HG02885 (cell line): ENCODE measurements around the gene SPATA17.
"Not testable (repeated sequence)": the region's sequence is repeated elsewhere in the genome, so short reads cannot be mapped to it uniquely, and the experiment has no call there.

Experiments used
- ATAC-seq: cut with Tn5 transposase; IDR thresholded peaks from one replicate; pipeline ENCODE4 v1.9.1; 2021; ENCODE audit warnings: mild to moderate bottlenecking; ENCODE audit not compliant: unreplicated experiment, poor library complexity

The SPATA17 gene

DNA sequence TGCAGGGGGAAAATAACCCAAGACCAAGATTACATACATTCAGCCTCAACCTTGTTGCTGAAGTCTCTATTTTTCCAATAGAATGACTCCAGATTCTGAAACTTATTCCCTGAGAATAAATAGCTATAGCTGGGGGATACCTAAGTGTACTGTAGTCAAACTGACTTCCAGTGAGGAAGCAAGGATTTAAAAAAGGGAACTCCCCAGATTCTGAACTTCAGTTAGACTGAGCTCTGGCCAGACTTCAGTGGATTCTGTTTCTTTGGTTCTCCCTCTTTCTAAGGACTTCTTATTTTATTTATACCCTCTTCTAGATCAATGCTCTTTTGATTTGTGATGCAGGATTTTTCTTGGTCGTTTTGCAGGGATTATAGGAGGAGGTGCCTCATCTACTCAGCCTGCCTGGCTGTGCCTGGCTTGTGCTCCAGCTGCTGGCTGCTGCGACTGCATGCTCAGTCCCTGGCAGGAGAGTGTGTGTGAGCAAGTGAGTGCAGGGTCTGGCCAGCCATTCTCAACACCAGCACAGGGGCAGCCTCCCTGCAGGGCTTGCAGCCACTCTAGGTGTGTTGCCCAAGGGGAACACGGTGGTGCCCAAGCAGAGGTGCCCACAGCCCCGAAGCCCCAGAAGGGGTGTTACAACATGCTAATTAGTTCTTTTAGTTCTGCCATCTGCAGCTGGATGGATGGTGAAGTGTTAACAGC lies 43.0 kb downstream of the SPATA17 start:
- ATAC-seq: no peak

DNA sequence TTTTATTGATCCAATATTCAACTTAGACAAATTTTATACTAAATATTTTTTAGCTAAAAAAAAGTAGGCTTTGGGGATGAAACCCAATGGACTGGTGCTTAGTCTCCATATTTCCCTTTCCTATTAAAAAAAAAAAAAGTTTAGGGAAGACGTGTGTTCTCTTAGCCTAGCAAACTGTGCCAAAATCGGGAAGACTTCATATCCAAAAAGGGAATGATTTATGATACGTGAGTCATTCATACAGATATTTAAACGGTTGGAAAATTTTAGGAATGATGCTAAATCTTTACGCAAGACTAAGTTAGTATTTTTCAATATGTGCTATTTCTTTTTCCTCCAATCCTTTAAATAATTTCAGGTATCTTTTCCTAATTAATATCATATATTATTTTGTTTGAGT lies 50.7 kb downstream of the SPATA17 start:
- ATAC-seq: no peak

DNA sequence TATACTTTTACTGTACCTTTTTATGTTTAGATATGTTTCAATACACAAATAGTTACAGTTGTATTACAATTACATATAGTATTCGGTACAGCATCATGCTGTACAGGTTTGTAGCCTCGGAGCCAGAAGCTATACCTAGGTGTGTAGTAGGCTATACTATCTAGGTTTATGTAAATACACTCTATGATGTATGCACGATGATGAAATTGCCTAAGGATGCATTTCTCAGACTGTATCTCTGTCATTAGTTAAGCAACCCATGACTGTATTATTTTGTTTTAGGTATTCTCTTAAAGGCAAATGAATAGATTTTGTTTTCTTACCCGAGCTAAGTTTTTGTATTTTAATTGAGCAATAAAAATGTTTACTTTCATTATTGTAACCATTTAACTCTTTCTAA lies 56.4 kb downstream of the SPATA17 start:
- no peak for ATAC-seq

DNA sequence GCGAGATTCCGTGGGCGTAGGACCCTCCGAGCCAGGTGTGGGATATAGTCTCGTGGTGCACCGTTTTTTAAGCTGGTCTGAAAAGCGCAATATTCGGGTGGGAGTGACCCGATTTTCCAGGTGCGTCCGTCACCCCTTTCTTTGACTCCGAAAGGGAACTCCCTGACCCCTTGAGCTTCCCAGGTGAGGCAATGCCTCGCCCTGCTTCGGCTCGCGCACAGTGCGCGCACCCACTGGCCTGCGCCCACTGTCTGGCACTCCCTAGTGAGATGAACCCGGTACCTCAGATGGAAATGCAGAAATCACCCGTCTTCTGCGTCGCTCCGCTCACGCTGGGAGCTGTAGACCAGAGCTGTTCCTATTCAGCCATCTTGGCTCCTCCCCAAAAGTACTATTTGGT lies 65.0 kb downstream of the SPATA17 start:
- ATAC-seq: not testable (repeated sequence)

DNA sequence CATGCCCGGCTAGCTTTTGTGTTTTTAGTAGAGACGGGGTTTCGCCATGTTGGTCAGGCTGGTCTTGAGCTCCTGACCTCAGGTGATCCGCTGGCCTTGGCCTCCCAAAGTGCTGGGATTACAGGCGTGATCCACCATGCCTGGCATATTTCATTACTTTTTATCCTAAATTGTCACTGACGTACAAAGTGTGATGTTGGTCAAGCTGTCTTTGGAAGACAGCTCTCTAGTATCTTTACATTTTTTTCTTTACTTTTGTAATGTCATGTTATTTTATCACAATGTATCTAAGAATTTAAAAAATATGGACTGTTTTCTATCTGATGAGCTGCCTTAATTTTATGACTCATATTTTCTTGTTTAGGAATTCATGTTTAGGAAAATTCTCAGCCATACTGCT lies 72.2 kb downstream of the SPATA17 start:
- no peak for ATAC-seq

DNA sequence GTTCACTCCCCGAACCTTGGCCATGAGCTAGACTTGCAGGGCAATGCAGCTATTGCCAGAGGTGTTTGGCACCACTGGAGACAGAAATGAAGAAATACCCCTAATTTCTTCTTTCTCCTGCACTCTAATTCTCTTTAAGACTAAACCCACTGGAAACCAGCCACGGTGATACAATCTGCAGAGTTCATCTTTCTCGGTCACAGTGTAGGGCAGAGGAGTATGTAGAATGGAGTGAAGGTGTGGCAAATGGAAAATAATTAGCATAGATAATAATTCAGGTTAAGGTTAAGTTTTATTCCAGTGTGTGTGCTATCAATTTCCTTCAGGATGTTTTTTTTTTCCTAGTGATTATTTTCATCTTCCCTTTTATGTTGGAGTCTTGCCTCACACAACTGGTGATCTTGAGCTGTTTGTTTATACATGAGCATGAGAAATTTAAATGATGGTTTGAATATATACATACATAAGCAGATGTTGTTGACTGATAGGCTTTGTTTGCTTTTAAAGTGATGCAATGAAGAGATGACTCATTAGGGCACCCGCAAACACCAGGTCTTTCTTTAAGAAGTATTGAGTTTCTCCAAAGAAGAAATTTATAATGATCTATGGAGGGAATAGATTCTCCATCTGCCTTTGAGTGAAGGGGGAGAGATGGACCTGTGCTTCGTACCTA lies 81.9 kb downstream of the SPATA17 start:
- no peak for ATAC-seq

DNA sequence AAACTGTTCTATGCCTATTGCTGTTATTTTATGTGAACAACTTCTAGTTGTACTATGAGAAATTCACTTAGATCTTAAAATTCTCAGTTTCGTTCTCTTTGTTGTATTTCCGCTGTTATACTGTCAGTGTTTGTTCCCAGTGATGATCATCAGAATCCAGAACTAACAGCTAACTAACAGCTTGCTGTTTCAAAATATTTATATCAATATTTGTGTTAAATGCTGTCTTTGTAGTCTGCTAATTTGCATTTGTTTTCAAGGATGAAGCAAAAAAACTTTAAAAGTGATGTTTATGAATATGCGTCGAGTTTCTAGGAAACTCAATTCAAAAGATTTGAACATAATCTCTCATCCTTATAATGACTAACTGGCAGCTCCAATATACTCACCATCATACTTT lies 84.5 kb downstream of the SPATA17 start:
- ATAC-seq: no peak

DNA sequence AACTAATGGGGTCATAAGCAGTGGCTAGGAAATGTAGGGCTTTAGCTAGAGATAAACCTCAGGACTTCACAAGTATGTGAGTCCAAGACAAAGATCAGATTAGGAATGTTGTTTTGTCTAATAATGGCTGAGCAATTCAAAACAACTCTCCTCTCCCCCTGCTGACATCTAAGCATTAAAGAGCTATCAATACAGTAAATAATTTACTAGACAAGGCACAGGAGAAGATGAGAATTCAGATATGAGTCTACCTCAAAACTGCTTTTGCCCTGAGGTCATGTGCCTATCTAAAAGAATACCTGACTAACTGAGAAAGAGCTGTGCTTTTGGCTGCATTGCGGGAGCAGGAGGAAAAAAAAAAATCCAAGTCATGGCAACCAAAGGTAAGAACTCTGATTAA lies 86.8 kb downstream of the SPATA17 start:
- no peak for ATAC-seq

DNA sequence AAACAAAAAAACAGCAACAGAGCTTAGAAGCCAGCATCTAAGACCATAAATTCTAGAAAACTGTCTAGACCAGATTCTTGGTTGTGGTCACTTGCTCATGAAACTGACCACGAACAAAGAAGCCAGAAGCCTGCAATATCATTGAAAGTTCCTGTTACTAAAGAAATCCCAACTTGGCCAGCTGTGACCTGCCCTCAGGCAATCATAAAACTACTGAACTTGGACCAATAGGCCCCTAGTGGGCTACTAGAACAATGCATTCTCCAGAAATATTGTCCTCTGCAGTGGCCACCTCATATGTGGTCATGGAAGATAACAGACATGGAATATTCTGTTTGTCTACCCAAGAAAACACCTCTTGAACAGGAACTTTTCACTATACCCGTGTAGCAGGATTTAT lies 87.7 kb downstream of the SPATA17 start:
- peak; percentile 41 for ATAC-seq

DNA sequence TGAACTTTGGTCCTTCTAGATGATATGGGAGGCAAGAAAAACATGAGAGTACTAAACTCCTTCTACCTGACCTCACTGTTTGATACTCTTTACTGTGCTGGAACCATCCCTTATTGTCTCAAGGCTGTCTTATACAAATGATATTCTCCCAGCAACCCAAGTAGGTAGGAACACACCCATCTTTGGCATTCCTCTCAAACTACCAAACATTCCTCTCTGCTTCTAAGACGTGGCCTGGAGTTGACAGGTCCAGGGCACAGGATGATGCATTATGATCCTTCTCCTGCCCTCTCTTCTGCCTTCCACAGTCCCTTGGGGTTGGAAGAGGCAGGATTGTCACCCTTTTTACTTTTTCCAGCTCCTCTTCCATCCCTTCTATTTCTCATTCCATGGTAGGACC lies 90.5 kb downstream of the SPATA17 start:
- ATAC-seq: no peak

DNA sequence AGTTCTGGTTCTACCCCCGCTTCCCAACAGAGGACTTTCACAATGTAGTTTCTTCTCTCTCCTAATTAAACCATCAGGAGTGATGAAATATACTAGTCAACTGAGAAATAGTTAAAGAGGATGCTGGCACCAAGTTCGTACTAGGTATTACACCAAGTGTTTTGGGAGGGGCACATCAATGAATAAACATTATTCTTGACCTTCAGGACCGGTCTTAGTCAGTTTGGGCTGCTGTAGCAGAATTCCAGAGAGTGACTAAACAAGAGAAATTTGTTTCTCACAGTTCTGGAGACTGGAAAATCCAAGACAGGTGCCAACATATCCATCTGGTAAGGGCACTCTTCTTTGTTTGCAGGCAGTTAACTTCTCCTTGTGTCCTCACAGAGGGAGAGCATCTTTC lies 103.8 kb downstream of the SPATA17 start:
- ATAC-seq: no peak

DNA sequence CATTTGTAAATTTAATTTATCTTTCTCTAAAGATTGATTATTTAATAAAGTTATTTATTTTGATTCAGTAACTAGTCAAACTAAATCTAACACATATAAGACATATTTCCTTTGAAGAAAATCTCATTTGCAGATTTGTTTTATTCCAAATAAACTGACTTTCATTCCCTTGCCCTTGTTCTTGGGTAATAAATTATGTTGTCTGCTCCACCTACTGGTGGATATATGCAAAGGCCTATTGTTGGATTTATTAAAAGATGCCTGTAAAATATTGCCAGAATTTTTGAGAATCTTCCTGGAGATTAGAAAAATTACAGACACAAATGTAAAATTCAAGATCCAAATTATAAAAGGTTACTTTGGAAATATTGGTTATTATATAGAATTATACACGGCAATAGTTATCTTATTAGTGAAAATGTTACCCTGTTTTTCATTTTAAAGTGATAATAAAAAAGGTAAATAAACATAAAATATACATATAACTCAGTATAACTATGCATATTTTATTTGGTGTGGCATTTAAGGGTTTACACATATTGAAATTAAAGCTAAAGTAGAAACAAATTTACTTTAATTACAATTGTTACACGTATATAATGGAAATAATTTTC lies 116.1 kb downstream of the SPATA17 start:
- ATAC-seq: peak; percentile 71

DNA sequence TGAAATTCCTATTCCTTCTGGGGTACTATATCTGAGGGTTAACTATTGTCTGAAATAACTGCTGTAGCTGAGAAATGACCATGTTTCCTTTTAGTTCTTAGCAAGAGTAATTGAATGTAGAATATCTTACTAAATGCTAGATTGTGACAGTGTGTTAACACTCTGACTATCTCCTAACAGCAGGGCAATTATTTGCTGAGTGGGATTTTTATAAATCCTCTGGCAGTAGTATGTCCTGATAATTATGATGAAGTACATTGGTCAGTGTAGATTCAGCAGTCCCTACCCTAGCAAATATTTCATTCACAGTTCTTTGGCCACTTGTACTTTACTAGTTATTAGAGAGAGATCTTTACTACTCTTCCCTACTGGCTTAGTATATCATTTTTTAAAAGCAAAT lies 138.6 kb downstream of the SPATA17 start:
- ATAC-seq: no peak

DNA sequence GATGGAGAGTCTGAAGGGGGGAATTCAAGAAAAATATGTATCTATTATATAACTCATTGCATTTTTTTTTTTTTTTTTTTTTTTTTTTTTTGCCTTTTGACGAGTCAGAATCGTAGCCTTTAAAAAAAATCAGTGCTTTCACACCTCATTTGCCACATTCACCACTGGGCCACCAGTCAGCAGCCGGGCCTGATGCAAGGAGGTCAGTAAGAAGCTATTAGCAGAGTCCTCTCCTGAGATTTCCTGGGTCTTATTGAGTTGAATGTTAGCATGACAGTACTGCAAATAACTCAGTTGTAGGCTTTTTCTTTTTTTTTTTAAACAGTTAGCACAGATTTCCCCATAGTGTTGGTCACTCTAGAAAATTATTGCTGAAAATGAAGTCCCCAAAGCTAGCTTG lies 139.8 kb downstream of the SPATA17 start:
- ATAC-seq: no peak

DNA sequence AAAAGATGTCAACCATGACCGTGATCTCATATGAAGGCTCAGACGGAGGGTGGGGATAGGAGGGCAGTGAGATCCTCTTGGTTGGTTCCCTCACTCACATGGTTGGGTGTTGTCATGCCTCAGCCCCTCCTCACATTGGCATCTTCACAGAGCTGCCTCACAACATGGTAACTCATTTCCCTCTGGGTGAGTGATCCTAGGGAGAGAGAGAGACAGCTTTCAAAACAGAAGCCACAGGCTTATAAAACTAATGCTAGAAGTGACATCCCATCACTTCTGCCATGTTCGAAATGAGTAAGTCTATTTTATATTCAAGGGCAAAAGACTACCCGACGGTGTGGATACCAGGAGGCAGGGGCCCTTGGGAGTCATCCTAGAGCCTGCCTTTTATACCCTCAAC lies 145.5 kb downstream of the SPATA17 start:
- ATAC-seq: no peak

DNA sequence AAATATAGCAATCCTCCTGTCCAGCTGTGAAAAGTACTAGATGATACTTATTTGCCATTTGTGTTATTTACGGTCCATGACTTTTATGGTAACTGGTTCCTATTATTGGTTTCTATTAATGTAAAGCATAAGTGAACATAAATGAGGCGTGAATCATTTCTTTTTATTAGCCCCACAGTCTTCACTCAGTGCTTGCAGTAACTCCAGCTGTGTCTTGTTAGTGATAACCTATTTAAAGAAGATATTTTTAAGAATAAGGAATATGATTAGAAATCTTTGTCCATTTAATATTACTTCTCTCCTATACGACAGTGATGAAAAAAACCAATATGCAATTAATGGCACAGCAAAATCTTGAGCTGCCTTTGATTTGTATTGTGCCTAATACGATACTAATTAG lies 149.9 kb downstream of the SPATA17 start:
- no peak for ATAC-seq

DNA sequence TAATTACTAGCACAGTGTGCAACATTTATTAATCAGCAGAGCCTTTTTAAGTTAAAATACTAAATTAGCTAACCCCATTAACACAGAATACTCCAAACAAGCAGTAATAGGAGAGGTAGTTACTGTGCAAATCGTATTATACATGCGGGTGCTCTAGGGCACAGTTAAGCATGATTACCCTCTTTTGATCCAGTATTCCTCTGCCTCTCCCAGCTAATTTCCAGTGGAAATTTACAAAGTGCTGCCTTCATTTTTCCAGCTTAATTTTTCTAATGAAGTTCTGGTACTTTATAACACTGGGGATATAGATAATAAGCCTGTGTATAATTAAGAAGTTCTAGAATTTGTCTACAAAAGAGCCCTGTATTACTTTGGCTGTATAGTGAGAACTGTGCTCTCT lies 159.9 kb downstream of the SPATA17 start:
- no peak for ATAC-seq

DNA sequence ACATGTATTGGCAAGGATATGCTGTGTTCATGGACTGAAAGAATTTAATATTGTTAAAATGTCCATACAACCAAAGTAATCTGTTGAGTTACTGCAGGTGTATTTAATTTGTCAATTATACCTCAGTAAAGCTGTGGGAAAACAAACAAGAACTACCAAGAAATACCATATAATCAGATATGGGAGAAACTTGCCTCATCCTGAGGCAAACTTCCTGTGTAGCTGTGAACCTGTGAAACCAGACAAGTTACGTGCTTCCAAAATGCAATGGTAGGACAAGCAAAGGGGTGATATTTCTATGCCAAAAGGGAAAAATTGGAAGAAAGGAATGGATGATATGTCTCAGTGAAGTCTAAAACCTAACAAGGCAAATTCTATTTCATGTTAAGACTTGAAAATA lies 174.6 kb downstream of the SPATA17 start:
- no peak for ATAC-seq

DNA sequence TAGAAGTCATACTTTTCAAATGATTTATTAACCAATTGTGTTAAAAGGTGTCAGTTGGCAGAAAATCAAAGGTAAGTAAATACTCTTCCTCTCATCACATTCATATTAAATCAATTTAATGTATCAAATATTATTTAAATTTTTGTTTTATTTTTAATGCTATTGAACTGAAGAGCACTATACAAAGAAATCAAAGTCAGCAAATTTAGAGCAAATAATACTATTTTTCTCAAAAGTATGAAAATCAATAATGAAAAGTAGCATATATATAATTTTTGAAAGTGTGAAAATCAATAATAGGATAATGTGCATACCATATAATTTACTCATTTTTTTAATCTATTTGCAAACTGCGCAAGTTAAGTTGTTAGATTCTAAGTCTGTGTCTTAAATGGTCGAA lies 181.0 kb downstream of the SPATA17 start:
- no peak for ATAC-seq

DNA sequence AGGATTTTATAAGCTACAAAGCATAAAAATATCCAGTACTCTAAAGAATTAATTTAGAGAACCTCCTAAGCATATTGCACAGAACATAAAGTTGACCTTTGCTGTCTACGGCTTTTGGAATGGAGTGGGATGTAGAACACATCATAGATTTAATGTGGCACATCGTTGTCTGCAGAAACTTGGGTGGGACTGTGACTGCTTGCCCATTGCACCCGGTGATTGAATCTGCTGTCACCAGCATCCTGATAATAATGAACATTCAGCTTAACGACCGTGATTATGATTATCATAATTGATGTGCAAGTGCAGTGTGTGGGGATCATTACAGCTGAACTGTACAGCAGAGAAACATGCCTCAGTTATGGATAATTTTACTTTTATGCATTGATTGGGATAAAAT lies 181.9 kb downstream of the SPATA17 start:
- ATAC-seq: no peak

DNA sequence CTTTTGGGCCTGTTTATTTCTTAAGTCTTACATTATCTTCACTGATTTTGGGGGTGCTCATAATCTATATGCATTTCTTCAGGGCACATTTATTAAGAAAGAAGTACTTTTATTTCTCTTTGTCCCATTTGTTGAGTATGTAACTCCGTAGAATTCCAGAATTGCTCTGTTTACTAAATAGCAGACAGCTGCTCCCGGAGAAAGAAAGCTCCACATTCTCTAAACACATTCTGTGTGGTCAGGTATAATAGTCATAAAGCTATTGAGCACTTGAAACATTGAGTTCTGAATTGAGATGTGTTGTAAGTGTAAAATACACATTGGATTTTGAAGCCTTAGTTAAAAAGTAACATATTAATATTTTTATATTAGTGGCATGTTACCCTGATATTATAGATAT lies 206.5 kb downstream of the SPATA17 start:
- no peak for ATAC-seq

DNA sequence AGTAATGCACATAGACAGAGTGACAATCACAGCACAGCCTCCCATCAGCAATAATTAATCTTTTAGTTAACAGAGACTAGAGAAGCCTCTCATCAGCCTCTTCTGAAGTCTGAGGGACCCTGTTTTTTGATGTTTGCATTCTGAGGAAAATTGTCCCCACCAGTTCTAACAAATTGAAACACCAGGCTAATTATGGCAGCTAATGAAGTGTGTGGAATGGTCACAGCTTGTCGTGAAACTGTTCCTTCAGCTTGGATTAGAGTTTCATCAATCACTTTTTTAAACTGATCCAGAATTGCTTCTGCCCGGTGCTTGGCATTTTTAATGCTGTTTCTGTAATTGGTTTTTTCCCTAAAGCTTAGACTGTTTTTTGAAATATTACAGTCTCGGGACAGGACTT lies 208.0 kb downstream of the SPATA17 start:
- ATAC-seq: no peak
